Parathyroid adenoma (tissue), 2 donors: ENCODE data around the gene RAC3.

Experiments used
- H2AFZ ChIP-seq: fragments of 300-600 bp; sonication (generic); one replicate; pipeline ENCODE4 v1.7.0; 2017; ENCODE audit warnings: antibody characterized with exemption, mild to moderate bottlenecking
- H3K27ac ChIP-seq: fragments of 300-600 bp; sonication (generic); one replicate; pipeline ENCODE4 v1.7.0; 2017
- H3K27me3 ChIP-seq: fragments of 300-600 bp; sonication (generic); one replicate; pipeline ENCODE4 v1.7.0; 2017; ENCODE audit warnings: low read length; ENCODE audit not compliant: control insufficient read depth, insufficient read depth
- H3K36me3 ChIP-seq: fragments of 300-600 bp; sonication (generic); one replicate; pipeline ENCODE4 v1.7.0; 2017; ENCODE audit warnings: low read length; ENCODE audit not compliant: control insufficient read depth, insufficient read depth
- H3K4me1 ChIP-seq: fragments of 300-600 bp; sonication (generic); one replicate; pipeline ENCODE4 v1.7.0; 2017; ENCODE audit warnings: control low read depth
- H3K4me2 ChIP-seq: fragments of 300-600 bp; sonication (generic); one replicate; pipeline ENCODE4 v1.7.0; 2017; ENCODE audit warnings: low read length
- H3K4me3 ChIP-seq: fragments of 300-600 bp; sonication (generic); one replicate; pipeline ENCODE4 v1.7.0; 2017; ENCODE audit warnings: low read depth, low read length
- H3K79me2 ChIP-seq: fragments of 300-600 bp; sonication (generic); one replicate; pipeline ENCODE4 v1.7.0; 2017; ENCODE audit warnings: control low read depth
- H3K9ac ChIP-seq: fragments of 300-600 bp; sonication (generic); one replicate; pipeline ENCODE4 v1.7.0; 2017; ENCODE audit warnings: mild to moderate bottlenecking
- H3K9me3 ChIP-seq: fragments of 300-600 bp; sonication (generic); one replicate; pipeline ENCODE4 v1.7.0; 2017; ENCODE audit warnings: low read length; ENCODE audit not compliant: control insufficient read depth
- TF ChIP-seq, protein P1 (sequence below): fragments of 300-600 bp; sonication (generic); IDR thresholded peaks from one replicate; pipeline ENCODE4 v1.7.0; 2017; ENCODE audit warnings: antibody characterized with exemption, mild to moderate bottlenecking
- donor health status: primary hyperparathyroidism.

Gene RAC3

DNA sequence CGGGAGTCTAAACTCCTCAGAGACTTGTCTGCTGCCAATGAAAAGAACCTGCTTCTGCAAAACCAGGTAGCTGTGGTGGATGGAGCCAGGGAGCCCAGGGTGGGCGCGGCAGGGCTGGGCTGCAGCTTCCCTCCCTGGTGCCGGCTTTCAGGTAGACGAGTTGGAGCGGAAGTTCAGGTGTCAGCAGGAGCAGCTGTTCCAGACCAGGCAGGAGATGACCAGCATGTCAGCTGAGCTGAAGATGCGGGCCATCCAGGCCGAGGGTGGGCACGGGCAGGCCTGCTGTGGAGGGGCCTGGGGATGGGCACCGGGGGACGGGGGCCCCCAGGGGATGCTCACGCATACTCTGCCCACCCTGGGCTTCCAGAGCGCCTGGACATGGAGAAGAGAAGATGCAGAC, 3.2 kb upstream of the RAC3 start:
- H3K27ac ChIP-seq: no peak overlapping the region
- TF ChIP-seq, protein P1, sequence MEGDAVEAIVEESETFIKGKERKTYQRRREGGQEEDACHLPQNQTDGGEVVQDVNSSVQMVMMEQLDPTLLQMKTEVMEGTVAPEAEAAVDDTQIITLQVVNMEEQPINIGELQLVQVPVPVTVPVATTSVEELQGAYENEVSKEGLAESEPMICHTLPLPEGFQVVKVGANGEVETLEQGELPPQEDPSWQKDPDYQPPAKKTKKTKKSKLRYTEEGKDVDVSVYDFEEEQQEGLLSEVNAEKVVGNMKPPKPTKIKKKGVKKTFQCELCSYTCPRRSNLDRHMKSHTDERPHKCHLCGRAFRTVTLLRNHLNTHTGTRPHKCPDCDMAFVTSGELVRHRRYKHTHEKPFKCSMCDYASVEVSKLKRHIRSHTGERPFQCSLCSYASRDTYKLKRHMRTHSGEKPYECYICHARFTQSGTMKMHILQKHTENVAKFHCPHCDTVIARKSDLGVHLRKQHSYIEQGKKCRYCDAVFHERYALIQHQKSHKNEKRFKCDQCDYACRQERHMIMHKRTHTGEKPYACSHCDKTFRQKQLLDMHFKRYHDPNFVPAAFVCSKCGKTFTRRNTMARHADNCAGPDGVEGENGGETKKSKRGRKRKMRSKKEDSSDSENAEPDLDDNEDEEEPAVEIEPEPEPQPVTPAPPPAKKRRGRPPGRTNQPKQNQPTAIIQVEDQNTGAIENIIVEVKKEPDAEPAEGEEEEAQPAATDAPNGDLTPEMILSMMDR: no peak
- no peaks in the 10 kb centered on the region for H3K36me3 ChIP-seq
- H3K9ac ChIP-seq: no peak overlapping the region
- H3K4me3 ChIP-seq: no peak overlapping the region
- no peak overlapping the region for H2AFZ ChIP-seq
- H3K27me3 ChIP-seq: no peaks in the 10 kb centered on the region
- peaks cover 12% of the 10 kb centered on the region for H3K4me1 ChIP-seq
- H3K79me2 ChIP-seq: peaks cover 2% of the 10 kb centered on the region
- no peak overlapping the region for H3K4me2 ChIP-seq
- H3K9me3 ChIP-seq: no peaks in the 10 kb centered on the region

DNA sequence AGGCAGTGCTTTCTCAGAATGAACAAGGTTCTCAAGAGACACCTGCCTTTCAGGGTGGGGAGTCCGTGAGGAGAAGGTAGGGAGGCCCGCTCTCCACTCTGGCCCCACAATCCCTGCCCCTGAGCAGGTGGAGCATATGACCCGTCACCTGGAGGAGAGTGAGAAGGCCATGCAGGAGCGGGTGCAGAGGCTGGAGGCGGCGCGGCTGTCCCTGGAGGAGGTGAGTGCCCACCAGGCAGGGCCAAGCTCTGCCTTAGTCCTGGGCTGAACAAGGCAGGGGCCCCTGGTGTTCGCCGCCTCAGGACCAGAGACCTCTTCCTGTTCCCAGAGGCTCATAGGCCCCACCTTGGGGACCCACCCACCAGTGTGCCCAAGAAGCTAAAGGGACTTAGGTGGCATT, 2.5 kb upstream of the RAC3 start:
- Histone ChIP-seq H3K36me3 (no peaks in the 10 kb centered on the region), H3K9me3 (no peaks in the 10 kb centered on the region), H3K9ac (no peak overlapping the region), H3K4me2 (no peak overlapping the region), H3K27ac (no peak overlapping the region), H3K27me3 (no peaks in the 10 kb centered on the region), H2AFZ (no peak overlapping the region), H3K4me3 (no peak overlapping the region), H3K4me1 (peaks cover 11% of the 10 kb centered on the region), H3K79me2 (peaks cover 2% of the 10 kb centered on the region)
- TF ChIP-seq, protein P1: no peak

DNA sequence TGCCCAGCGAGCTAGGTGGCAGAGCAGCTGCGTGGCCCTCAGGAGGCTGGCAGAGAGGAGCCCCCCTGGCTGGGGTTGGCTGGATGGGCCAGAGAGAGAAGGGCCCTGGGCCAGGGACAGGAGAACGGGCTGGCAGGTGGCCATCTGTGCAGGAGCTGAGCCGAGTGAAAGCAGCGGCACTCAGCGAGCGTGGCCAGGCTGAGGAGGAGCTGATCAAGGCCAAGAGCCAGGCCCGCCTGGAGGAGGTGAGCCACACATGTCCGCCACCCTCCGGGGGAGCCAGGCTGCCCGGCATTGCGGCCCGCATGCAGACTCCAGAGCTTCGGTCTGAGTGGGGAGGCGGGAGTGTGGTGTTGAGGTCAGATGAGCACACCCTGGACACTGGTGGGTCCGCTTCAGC, 2.1 kb upstream of the RAC3 start:
- Histone ChIP-seq H3K36me3 (no peaks in the 10 kb centered on the region), H3K9me3 (no peaks in the 10 kb centered on the region), H3K27ac (no peak overlapping the region)

DNA sequence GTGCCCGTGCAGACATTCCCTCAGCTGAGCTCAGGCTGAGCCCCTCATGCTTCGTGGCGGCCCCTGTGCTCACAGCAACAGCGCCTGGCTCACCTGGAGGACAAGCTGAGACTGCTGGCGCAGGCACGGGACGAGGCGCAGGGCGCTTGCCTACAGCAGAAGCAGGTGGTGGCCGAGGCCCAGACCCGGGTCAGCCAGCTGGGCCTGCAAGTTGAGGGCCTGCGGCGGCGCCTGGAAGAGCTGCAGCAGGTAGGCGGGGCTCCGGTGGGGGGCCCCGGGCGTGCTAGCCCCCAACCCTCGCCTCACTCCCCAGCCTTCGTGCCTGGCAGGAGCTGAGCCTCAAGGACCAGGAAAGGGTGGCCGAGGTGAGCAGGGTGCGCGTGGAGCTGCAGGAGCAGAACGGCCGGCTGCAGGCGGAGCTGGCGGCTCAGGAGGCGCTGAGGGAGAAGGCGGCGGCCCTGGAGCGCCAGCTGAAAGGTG, 1.4 kb upstream of the RAC3 start:
- no peak overlapping the region for H3K27ac ChIP-seq

More for the DNA sequence above, 2.1 kb upstream of the RAC3 start:
- TF ChIP-seq, protein P1: no peak
- H3K27me3 ChIP-seq: no peaks in the 10 kb centered on the region
- peaks cover 1% of the 10 kb centered on the region for H3K79me2 ChIP-seq
- no peak overlapping the region for H3K4me2 ChIP-seq
- H3K4me1 ChIP-seq: peaks cover 7% of the 10 kb centered on the region
- no peak overlapping the region for H2AFZ ChIP-seq
- H3K4me3 ChIP-seq: no peak overlapping the region
- H3K9ac ChIP-seq: no peak overlapping the region

More for the DNA sequence above, 1.4 kb upstream of the RAC3 start:
- TF ChIP-seq, protein P1: no peak
- no peaks in the 10 kb centered on the region for H3K27me3 ChIP-seq
- H3K9me3 ChIP-seq: no peaks in the 10 kb centered on the region
- H3K4me1 ChIP-seq: peaks cover 6% of the 10 kb centered on the region
- peak overlapping the region; percentile 92 for H2AFZ ChIP-seq
- no peaks in the 10 kb centered on the region for H3K36me3 ChIP-seq
- peak overlapping the region; percentile 26 for H3K4me2 ChIP-seq
- H3K9ac ChIP-seq: no peak overlapping the region
- no peaks in the 10 kb centered on the region for H3K79me2 ChIP-seq
- H3K4me3 ChIP-seq: no peak overlapping the region
